HG03469 (cell line): Measurements from ENCODE around the gene TRIM6.
"Not testable (repeated sequence)": the region's sequence is repeated elsewhere in the genome, so short reads cannot be mapped to it uniquely, and the experiment has no call there.

Source experiments
- ATAC-seq: cut with Tn5 transposase; IDR thresholded peaks from one replicate; pipeline ENCODE4 v1.9.1; 2021; ENCODE audit warnings: mild to moderate bottlenecking, moderate library complexity, moderate number of reproducible peaks; ENCODE audit not compliant: unreplicated experiment

The TRIM6 gene

DNA sequence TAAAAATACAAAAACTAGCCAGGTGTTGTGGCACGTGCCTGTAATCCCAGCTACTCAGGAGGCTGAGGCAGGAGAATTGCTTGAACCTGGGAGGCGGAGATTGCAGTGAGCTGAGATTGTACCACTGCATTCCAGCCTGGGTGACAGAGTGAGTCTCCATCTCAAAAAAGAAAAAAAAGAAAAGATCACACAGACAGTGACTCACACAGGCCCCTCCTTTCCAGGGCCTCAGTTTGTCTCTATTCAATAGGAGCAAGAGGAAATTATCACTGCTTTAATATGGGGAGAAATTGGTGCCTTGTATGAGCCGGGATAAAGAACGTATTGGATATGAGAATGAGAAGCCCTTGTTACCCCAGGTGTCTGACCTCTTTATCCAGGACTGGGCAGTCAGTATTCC is 6.4 kb downstream of the TRIM6 start:
- ATAC-seq = not testable (repeated sequence)

DNA sequence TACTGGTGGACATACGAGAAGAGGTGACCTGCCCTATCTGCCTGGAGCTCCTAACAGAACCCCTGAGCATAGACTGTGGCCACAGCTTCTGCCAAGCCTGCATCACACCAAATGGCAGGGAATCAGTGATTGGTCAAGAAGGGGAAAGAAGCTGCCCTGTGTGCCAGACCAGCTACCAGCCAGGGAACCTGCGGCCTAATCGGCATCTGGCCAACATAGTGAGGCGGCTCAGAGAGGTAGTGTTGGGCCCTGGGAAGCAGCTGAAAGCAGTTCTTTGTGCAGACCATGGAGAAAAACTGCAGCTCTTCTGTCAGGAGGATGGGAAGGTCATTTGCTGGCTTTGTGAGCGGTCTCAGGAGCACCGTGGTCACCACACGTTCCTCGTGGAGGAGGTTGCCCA is 6.9 kb downstream of the TRIM6 start:
- ATAC-seq = no peak

DNA sequence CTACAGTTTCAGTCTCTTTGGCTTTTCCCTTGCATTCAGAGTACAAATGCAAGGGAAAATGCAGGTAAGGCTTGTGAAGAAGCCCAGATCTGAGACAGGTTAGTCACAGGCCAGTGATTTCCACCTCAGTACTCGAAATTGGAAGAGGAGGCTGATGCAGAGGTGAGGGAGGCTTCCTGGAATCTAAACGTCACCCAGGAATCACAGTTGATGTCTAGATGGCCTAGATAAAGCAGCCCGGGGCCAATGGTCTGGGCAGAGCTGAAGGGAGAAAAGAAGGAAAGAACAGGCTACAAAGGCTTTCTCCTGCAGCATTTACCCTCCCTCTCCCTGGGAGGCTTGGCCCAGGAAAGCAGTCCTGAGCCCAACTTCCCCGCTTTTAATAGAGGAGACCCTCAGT is 8.5 kb downstream of the TRIM6 start:
- ATAC-seq = no peak

DNA sequence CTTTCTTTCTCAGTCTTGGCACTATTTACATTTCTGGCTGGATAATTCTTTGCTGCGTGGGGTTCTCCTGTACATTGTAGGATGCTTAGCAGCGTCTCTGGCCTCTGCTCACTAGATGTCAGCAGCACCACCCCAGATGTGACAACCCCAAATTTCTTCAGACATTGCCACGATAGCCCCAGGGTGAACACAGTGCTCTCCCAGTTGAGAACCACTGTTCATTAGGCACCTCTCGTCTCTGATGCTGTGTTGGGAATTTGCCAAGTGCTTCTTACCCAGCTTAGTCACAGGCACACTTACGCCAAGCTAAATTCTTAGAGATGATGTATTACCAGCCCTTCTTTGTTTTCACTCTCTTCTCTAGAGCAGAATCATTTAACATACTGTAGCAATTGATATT is 9.4 kb downstream of the TRIM6 start:
- no peak for ATAC-seq

DNA sequence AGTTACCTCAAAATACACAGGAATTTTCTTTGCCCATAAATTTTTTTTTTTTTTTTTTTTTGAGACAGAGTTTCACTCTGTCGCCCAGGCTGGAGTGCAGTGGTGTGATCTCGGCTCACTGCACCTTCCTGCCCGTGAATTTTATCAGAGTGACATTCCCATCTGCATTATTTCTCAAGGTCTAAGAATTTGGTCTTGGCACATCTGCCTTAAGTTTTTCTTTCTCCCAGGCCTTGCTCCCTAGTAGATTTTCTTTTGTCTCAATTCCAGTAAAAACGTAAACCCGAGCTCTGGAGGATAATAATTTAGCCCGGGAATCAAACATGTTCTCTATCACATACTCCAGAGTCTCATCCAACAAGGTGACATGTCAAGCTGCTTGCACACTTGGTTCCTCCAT is 12.4 kb downstream of the TRIM6 start:
- ATAC-seq = no peak

DNA sequence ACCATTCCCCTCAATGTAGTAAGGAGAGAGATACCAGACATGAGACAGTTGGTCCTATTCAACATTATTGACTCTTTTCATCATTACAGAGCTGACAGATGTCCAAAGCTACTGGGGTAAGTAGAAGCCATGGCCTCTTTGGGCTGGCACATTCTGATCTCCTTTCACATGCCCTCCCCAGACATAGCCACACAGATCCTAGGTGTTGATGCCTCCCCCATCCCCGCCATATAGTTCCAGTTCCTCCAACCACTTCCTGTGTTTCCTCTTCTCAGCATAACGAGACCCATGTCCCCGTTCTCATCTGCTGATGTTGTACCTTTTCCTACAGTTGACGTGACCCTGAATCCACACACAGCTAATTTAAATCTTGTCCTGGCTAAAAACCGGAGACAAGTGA is 14.0 kb downstream of the TRIM6 start:
- no peak for ATAC-seq

DNA sequence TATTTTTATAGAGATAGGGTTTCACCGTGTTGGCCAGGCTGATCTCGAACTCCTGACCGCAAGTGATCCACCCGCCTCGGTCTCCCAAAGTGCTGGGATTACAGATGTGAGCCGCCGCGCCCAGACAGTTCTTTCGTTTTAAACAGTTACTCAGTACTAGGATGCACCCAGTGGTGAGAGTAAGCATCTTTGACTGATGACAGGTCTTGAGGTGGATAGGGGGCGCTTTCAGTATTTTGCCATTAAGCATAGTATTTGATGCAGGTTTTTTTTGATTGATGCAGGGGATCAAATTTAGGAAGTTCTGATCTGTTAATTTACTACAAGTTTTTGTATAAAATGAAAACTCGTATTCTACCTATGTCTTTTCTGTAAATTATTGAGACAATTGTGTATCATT is 15.2 kb downstream of the TRIM6 start:
- no peak for ATAC-seq

DNA sequence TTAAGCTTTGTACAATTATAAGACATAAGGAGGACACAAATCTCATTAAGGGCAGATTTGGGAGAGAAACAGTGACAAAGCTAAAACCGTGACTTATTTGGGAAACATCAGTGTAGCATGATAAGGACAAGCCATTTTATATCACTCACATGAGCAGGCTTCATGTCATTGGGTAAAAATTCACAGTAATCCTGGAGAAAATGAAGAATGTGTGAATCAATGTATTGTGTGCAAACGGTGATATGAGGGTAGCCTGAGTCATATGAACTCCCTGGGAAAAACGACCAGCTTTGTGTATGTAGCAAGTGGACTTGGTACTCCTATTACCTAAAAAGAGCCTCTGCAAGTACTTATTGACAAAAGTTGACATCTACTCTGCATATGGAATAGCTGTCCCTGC is 22.4 kb downstream of the TRIM6 start:
- no peak for ATAC-seq

DNA sequence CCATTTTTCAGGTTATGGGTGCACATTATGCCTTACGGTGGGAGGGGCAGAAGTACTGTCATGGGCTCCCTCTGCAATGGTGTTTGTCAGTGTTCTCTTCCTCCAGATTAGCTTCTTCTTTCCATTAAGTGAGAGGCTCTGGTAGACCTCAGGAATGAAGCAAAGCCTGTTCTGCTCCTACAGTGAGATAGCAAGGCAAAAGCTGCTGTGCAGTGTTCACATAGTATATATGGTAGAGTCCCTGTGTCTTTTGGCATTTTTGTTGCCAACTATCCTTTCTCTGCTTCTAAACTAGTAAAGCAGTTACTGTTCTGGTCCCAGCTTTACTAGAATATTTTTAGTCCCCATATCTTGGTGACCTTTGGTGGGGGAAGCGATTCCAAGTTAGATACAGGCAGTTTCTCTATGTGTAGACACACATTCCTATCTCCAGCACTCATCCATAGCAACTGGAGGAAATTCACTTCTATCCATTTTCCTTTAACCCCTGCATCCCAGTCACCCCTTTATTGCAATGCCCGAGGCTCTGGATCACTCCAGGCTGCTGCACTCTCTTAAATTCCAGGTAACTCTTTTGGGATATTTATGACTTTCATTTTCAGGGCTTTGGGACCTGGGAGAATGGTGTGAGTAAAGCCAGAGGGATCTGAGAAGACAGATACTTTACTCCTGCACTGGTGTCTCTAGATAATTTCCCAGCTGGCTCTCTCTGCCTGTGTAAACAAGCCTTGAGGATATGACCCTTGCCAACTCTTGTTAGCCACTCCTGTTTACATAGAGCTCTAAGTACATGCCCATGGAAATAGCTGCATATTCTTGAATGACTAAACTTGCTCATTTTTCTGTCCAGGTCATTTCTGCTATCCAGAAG is 24.4 kb downstream of the TRIM6 start:
- ATAC-seq = no peak

DNA sequence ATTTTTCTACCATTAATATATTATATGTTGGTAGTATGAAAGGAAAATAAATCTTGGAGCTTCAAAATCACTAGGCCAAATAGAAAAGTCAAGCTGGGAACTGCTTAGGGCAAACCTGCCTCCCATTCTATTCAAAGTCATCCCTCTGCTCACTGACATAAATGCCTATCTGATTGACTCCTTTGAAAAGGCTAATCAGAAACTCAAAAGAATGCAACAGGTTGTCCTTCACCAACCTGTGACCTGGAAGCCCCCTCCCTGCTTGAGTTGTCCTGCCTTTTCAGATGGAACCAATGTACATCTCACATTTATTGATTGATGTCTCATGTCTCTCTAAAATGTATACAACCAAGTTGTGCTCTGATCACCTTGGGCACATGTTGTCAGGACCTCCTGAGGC is 25.1 kb downstream of the TRIM6 start:
- ATAC-seq = no peak

DNA sequence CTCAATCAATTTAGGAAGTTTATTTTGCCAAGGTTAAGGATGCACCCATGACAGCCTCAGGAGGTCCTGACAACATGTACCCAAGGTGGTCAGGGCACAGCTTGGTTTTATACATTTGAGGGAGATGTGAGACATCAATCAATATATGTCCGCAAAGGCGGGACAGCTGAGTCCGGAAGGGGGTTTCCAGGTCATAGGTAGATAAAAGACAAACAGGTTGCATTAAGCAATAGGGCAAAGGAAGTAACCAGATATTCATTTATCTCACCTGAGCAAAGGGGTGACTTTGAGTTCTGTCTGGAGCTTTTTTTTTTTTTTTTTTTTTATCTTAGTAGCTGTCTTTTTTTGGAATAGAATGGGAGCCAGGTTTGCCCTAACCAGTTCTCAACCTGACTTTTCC is 26.4 kb downstream of the TRIM6 start:
- ATAC-seq = no peak

DNA sequence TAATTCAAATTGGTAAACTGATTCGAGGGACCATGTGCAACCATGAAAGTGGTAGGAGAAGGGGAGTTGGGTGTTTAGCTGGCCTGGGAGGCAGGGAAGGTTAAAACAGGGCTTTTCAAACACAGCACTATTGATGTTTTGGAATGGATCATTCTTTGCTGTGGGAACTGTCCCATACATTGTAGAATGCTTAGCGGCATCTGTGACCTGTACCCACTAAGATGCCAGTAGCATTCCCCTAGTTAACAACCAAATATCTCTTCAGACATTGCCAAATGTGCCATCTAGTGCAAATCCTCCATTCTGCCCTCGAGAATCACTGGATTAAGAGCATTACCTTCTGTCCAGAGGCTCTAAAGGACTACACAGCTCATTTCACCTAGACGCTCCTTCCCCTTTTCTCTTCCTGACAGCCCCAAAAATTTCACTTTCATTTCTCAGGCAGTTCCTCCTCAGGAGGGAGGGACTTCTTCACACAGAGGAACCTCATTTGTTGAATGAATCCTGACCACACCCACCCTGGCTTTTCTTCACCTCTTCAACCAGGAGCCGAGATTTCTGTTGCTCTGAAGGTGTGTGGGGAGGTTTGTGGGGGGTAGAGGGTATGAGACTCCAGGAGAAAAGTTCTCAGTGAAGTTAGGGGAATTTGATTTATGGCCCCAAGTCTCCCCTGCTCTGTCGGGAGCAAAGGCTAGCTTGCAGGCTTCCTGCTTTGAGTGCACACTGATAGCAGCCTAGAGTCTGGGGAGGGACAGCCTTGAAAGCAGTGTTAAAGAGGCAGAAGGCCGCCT is 28.2 kb downstream of the TRIM6 start, which contains the start of gene TRIM34:
Gene TRIM34 (plus strand): TSS at position 513 of the 791 bp plus-strand sequence. CDS start 7,331 bp downstream, outside the sequence.
- peak; percentile 96 for ATAC-seq

DNA sequence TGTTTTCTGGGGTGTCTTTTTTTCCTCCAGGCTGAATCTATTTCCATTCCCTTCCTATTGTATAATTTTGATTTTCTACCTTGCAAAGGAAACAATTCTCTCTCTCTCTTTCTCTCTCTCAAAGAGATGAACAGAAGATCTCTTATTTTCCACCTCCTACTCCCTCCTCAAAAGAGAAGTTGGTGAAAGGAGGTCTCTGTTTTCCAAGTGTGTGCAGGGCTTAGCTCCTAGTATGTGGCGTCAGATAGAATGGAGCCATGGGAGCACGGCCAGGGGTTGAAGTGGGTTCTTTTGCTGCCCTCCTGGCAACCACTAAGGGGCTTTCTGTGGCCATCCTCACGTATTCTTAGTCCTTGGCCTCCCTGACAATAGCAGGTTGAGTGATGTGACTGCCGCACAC is 28.8 kb downstream of the TRIM6 start:
- no peak for ATAC-seq

DNA sequence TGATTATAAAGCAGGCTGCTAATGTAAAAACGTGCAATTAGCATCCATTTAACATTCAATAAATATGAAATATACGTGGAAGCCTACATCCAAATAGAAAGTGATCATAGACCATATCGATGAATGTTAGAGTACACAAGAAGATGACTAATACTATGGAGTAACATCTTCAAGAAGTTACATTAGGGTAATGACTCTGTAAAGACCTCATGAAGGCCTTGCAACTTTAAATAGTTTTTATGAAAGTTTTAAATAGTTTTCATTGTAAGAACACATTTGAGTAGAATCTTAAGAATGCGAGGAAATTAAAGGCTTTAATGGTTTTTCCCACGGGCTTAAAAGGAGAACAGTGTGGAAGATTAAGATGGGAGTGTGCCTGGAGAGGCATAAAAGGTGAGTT is 29.8 kb downstream of the TRIM6 start:
- ATAC-seq = no peak

DNA sequence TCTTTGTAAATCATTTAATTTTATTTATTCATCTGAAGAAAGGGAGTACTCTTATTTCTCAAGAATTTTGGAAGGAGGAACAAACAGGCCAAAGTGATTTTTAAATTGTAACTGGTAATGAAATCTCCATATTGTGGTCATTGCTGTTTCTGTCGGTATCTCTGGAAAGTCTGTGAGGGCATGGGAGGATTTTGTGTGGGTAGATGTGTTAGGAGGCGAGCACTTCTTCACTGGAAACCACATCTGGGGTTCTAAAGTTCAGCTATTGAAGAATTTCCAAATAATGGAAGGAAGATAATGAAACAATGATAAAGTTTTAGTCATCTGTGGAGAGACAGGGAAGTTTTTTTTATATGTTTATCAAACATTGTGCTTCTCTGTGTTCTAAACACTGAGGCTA is 35.0 kb downstream of the TRIM6 start:
- ATAC-seq = peak; percentile 6

DNA sequence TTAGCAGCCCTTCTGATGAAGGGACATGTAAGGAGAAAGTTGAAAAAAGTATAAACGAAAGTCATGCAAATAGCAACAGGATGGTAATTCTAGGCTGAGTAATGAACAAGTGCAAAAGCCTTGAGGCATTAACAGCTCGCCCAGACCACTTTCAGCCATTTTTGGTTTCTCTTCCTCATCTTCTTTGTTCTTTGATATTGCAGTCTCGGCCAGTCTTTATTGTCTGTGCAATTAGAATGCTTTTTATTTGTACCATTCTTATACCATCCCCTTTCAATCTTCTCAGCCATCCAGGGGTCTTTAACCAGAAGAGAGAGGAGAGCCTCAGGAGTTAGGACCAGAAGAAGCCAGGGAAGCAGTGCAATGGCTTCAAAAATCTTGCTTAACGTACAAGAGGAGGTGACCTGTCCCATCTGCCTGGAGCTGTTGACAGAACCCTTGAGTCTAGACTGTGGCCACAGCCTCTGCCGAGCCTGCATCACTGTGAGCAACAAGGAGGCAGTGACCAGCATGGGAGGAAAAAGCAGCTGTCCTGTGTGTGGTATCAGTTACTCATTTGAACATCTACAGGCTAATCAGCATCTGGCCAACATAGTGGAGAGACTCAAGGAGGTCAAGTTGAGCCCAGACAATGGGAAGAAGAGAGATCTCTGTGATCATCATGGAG is 35.7 kb downstream of the TRIM6 start:
- ATAC-seq = peak; percentile 84

DNA sequence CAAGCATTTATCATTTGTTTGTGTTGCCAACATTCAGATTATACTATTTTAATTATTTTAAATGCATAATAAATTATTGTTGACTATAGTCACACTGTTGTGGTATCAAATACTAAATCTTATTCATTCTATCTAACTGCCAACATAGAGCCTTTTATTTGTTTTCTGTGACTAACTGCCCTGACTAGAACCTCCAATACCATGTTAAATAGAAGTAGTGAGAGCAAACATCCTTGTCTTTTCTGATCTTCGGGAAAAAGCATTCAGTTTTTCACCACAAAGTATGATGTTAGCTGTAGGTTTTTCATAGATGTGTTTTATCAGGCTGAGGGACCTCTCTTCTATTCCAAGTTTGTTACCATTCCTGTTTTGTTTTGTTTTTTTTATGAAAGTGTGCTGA is 43.5 kb downstream of the TRIM6 start:
- ATAC-seq = no peak

DNA sequence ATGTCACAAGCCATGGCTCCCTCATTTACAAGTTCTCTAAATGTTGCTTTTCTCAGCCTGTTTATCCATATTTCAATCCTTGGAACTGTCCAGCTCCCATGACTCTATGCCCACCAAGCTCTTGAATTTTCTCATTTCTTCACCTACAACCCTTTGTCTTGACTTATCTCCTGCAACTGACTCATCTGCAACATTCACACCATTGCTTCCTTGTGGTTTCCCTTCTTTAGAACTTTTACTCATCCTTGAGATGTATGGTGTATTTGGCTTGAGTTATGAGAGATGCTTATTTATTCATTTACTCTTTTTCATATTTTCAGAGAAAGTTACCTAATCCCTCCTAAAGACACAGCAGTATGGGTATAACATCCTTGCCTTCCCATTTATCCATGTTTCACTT is 47.1 kb downstream of the TRIM6 start:
- no peak for ATAC-seq

DNA sequence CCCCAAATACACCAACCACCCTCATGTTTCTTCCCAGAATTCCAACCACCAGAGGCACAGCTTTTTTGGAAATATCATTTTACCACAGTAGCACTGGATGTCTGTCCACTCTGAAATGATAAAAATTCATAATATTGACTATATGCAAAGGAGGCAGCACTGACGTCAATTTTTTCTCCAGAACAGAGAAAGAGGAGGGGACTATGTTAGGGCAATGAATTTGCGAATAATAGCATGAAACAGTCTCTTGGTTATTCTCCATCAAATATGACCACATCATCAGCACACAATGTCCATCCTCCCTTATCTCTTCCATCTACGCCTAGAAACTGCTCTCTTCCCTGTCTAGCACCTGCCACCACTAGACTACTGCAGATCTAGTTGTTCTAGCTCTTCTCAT is 49.7 kb downstream of the TRIM6 start:
- ATAC-seq = no peak

DNA sequence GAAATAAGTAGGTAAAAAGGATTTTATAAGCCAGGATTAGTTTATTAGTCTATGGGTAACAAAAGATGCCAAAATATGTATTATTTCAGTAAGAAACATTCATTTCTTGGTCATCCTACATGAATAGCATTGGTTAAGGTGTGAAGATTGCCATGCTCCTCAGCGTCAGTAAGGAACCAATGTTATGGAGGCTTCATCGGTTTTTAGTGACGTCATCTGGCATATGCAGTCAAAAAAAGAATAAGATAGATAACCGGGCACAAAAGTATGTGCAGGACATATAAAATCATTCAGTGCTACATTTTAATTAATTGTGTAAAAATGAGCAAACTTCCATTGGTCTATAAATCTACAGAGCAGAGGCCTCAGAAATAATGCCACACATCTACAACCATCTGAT is 59.0 kb downstream of the TRIM6 start:
- ATAC-seq = no peak

DNA sequence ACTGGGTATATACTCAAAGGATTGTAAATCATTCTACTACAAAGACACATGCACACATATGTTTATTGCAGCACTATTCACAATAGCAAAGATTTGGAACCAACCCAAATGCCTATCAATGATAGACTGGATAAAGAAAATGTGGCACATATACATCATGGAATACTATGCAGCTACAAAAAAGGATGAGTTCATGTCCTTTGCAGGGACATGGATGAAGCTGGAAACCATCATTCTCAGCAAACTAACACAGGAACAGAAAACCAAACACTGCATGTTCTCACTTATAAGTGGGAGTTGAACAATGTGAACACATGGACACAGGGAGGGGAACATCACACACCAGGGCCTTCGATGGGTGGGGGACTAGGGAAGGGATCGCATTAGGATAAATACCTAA is 60.5 kb downstream of the TRIM6 start:
- ATAC-seq = not testable (repeated sequence)

DNA sequence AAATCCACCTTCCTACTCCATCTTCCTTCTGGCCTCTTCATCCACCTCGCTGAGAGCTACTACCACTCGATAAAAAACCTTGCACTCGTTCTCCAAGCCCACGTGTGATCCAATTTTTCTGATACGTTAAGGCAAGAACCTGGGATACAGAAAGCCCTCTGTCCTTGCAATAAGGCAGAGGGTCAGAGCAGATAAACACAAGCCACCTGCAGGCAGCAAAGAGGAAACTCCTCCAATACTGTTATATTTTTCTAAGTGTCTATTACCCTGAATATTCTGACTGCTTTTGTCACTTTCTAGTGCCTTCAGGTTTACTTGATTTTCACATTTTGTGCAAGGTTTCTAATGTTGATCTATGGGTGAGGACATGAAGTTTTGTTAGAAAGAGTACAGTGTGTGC is 61.9 kb downstream of the TRIM6 start:
- no peak for ATAC-seq
